Activated CD8-positive, alpha-beta memory T cell treated with anti-CD3 and anti-CD28 coated beads for 4 hours (primary cell): ENCODE data around the gene ITPRIP.

ENCODE experiments used
- DNase-seq, 2 donors: peaks; one replicate each; pipeline ENCODE4 v3.0.0-alpha.2; 2020; ENCODE audit warnings: low read depth in 2 of 2

The ITPRIP gene

DNA sequence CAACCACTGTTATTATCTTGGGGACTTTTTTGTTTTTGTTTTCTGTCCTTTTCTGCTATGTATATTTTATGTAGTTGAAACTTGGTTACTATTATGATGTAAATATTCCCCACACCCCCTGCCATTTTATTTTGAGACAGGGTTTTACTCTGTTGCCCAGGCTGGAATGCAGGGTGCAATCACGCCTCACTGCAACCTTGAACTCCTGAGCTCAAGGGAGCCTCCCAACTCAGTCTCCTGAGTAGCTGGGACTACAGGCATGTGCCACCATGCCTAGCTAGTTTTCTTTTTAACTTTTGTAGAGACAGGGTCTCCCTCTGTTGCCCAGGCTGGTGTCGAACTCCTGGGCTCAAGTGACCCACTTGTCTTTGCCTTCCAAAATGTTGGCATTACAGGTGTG lies 51.3 kb downstream of the ITPRIP start:
- DNase-seq: no peak

DNA sequence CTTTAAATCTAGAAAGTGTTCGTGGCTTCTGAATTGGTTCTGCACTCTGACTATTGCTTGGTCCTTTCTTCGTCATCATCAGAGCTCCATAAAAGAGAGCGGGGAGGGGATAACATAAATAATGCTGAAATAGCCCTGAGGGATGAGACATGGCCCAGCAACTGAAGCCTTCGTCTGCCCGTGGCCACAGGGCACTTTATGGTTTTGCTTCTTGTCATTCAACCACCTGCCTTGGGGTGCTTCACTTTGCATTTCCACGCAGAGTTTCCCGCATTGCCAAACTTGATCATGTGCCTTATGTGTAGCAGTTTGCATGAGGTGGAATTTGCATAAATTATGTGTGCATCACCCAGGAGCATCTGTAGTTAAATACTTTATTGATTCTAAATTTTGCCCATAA lies 53.4 kb downstream of the ITPRIP start:
- no peak for DNase-seq

DNA sequence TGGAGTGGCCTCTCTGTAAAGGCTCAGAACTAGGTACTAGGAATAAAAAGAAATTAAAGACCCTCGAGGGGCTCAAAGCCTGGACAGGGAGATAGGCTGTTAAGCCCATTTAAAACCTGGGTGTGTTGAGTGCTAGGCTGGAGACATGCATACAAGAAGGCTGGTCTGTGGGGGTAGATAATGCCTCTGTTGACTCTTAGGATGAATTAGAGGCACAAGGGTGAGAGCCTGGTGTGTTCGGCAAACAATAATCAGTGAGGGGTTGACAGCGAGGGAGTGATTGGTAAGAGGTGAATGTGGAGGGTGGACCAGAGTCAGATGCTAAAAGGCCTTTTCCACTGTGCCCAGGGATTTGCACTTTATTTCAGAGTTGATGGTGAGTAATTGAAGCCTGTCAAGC lies 56.6 kb downstream of the ITPRIP start:
- no peak for DNase-seq

- no peak for DNase-seq
These were observed 58.6 kb downstream of the ITPRIP start for GRCh38 chr10:104279550-104280259.

GRCh38 chr10:104277785-104278184 lies 60.5 kb downstream of the ITPRIP start:
- DNase-seq: no peak

DNA sequence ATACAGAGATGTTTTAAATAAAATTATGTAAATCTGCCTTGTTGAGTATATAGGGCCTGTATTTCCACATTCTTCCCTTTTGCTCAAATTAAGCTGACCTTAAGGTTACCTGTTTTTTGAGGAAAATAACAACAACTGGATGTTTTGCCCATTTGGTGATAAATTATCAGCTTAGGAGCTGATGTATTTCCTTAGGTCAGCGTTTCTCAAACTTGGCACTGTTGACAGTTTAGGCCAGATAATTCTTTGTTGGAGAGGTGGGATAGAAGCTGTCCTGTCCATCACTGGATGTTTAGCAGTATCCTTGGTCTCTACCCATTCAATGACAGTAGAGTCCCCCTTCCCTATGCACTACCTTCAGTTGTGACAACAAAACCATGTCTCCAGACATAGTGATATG lies 62.1 kb downstream of the ITPRIP start:
- no peak for DNase-seq

DNA sequence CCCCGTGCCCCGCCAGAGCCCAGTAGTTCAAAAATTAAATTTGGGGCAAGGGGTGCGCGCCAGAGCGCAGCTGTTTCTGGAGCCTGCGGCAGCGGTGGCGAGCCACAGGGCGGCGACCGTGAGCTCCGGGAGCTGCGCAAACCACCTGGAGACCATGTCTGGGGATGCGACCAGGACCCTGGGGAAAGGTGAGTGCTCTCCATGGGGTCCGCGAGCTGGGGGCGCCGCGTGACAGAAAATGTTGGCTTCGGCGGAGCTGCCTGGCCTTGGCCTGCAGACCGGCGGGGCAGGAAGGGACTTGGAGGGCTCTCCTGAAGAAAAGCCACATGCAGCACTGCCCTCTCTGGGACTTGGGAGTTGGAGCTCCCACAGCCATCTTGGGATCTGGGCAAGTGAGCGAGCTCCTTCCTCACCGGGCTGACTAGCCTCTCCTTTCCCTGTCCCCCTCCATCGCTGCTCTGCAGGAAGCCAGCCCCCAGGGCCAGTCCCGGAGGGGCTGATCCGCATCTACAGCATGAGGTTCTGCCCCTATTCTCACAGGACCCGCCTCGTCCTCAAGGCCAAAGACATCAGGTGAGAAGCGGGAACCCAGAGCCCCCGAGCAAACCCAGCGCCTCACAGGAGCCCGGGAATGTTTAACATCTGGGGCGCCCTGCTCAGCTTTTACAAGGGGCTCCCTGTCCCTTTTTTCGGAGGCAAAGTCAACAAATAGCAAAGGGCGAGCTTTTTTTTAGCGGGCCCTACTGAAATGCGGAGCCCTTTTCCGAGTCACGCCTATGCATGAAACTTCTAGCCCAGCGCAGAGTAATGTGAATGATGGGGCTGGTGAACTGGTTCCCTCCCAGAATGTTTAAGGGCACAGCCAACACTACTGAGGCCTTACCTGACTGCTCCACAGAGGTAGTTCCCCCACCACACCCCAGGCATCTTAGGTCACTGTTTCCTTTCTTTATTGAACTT lies 63.2 kb downstream of the ITPRIP start:
- no peak for DNase-seq

DNA sequence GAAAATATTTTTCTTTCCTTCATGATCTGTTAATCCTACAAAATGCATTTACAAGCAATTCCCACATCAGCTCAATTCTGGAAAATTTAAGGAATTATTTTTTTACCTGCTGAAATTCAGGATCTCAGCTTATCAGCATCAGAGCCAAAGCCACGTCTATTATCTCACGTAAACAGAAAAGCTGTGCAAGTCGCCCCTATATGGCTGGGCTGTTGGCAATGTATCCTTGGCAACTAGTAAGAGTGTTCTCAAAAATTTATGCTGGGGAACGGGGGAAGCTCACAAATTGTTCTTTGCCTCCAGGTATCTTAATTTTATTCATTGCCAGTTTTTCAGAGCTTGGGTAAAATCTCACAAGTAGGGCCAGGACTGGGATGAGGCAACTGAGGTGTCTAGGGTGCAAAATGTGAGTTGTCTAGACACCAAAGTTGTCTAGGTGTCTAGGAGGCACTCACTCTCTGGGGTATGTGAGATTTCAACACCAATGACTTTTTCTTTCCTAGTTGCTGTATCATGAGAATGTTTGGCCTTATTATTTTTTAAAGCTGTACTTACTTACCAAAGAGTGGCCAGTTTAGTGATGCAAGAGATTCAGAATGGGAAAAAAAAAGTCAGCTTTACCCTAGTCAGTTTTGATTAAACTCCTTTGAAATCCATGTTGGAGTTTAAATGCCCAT lies 64.2 kb downstream of the ITPRIP start:
- DNase-seq: no peak

DNA sequence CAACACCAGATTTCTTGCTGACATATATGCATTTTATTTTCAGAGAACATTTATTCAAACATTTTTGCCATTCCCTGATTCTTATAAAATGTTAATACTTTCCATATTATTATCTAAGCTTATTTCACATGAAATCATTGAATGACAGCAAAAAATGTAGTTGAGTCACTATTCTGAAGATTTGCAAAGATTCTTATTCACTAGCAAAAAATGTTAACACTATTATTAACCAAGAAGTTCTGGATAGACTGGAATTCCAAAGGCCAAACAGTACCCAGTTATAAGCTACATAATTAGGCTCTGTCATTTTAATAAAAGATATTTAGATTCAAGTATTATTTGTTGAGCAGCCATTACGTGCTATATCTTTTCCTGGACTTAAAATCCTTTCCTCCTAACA lies 65.0 kb downstream of the ITPRIP start:
- DNase-seq: no peak

DNA sequence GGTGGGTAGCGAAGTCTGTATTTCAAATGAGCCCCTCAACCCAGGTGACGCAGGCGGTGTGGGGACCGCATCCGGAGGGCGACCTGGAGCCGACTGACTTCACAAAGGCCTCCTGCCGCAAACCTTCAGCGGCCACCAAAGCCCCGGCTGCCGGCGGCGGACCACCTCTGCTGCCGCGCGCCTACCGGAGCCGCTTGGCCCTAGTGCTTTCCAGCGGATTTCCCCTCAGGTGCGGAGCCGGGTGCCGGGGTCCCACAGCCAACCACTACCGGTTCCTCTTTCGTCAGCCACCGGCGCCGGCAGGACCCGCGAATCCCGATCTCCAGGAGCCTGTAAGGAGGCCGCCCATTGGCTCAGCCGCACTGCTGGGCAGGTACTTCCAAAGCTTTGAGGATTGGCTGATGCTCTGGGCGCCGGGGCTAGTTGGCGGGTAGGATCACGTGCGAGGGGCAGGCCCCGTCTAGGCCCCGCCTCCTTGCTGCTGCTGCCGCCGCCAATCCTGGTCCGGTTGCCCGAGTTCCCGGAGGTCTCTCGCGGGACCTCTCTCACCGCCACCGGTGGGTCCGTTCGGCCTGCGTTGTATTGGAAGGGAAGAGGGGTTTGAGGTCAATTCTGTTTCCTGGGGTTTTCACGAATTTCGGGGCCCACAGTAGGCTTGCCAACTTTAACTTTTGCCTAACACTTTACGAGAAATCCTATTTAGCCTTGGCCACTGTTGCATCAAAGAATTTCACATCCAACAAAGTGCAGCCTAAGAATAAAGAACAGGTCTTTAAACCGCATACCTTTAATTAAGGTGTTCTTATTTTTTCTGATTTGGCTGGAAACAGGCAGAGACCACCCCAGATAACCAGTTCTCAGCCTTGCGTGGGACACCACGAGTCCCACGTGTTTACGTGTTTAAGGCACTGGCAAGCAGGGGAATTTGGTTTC lies 69.3 kb downstream of the ITPRIP start, which contains the start of gene GSTO2:
Gene GSTO2 (plus strand): TSS at position 472 of the 933 bp plus-strand sequence. CDS start 5,732 bp downstream, outside the sequence.
- DNase-seq: peak; percentile 93 to 99

DNA sequence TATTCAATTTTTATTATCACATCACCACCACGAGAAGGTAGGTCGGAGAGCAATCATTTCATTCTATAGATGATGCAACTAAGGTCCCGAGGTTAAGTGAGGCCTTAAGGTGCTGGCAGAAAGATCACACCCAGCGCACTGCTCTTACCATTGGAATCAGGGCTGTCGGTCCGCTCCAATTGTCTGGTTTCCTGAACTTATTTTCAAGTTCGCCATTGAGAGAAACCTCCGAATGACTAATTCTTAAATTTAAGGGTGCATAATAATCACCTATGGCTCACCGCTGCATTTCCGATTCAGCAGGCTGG lies 69.9 kb downstream of the ITPRIP start:
- DNase-seq: no peak

DNA sequence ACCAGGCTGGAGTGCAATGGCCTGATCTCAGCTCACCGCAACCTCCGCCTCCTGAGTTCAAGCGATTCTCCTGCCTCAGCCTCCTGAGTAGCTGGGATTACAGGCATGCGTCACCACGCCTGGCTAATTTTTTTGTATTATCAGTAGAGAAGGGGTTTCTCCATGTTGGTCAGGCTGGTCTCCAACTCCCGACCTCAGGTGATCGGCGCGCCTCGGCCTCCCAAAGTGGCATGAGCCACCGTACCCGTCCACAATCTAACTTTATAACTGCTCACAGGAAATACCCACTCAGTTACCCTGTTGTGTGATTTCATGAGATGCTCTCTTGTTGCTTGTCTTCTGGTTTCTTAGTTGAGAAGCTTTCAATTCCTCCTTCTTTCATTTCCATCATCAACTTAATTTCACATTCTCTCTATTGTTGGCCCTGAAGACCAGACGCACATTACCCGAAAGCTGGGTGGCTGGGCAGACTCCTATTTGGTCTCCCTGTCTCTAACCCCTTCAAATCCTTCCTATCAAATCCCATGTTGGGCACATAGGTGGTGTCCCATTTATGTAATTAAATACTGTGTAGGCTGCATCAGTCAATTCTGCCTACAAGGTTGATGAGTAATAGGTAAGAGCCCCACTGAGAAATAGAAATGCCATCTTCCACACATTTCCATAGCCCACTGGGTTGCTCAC lies 70.4 kb downstream of the ITPRIP start:
- DNase-seq: no peak

- DNase-seq: no peak
These were observed 73.5 kb downstream of the ITPRIP start for GRCh38 chr10:104264783-104265182.

DNA sequence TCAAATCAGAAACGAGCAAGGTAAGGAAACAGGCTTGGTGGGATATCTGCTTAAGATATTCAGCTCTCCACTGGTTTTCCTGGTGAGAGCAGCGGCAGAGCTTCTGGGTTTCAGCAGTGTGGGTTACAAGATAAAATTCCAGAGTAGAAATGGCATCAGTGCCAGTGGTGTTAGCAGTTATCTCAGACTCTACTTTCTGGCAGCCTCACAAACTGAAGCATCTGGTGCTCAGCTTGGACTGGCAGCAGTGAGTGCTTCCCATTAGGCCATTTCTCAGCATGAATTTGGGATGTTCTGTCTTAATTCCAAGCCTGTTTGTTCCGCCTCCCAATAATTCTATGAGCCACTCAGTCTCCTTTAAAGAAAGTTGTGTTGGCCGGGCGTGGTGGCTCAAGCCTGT lies 76.2 kb downstream of the ITPRIP start:
- DNase-seq: no peak

DNA sequence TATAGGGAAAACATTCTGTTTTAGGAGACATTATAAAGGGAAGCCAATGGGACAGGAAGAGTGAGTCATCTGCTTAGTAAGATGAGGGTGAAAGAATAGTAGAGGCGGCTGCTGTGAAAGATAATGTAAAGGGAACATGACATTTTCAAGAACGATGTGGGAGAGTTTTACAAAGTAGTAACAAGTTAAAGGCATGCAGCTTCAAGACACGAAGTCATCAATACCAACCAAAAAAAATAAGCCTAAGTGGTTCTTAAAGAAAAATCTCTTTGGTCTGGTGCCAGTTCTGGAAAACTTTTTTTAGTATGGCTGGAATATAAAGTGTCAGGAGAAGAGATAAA lies 77.5 kb downstream of the ITPRIP start:
- no peak for DNase-seq

- DNase-seq: no peak
These were observed 78.1 kb downstream of the ITPRIP start for GRCh38 chr10:104259999-104260774.
